Cardiac muscle cell (in vitro differentiated cells and primary cell): ENCODE data around the gene CBLB. TPM values are rescaled to one million over a fixed set of nuclear protein-coding genes. Genes with fewer than 3 reads are reported as not detected.

Experiments used
- DNase-seq, 2 donors: peaks; one replicate each; pipeline versions ENCODE4 v3.0.0 to v3.0.0-alpha.2; 2010 to 2017; ENCODE audit warnings: low read depth in 1 of 2, low spot score in 1 of 2
- H3K27ac ChIP-seq: fragments of 200-600 bp; sonication (generic); 2 replicates; pipeline ENCODE4 v1.5.1; 2016
- H3K27me3 ChIP-seq: fragments of 200-600 bp; sonication (generic); 2 replicates; pipeline ENCODE4 v1.6.0; 2016; ENCODE audit warnings: control low read depth
- H3K36me3 ChIP-seq: fragments of 200-600 bp; sonication (generic); 2 replicates; pipeline ENCODE4 v1.5.1; 2016; ENCODE audit warnings: control low read depth
- H3K4me1 ChIP-seq: fragments of 200-600 bp; sonication (generic); 2 replicates; pipeline ENCODE4 v1.8.1; 2017; ENCODE audit warnings: low read depth, mild to moderate bottlenecking, mixed run types
- H3K4me3 ChIP-seq: fragments of 200-600 bp; sonication (generic); 2 replicates; pipeline ENCODE4 v1.5.1; 2016; ENCODE audit warnings: mild to moderate bottlenecking
- H3K9me3 ChIP-seq: fragments of 200-600 bp; sonication (generic); 2 replicates; pipeline ENCODE4 v1.5.1; 2017; ENCODE audit warnings: low read depth, mild to moderate bottlenecking, control low read depth
- polyA plus RNA-seq: library from polyadenylated mRNA; unstranded; fragments of >200 nt; fragmentation: Nextera tagmentation; extraction: Ambion mirVana; gene quantifications from 2 replicates; pipeline ENCODE4 v1.2.1, GENCODE V29; 2016
- total RNA-seq: library from RNA; depleted of rRNA; stranded (reverse); fragments of >200 nt; gene quantifications from 2 replicates; pipeline ENCODE4 v1.2.3, GENCODE V29; 2016
- TF ChIP-seq, protein P1 (sequence below): IDR thresholded peaks from 2 replicates; pipeline ENCODE4 v1.5.1; 2012; ENCODE audit warnings: low read depth, mild to moderate bottlenecking, low read length

Gene CBLB
- total RNA-seq: 48.2 and 53.1 TPM in 2 replicates
- polyA plus RNA-seq: 30.3 and 34.9 TPM in 2 replicates

DNA sequence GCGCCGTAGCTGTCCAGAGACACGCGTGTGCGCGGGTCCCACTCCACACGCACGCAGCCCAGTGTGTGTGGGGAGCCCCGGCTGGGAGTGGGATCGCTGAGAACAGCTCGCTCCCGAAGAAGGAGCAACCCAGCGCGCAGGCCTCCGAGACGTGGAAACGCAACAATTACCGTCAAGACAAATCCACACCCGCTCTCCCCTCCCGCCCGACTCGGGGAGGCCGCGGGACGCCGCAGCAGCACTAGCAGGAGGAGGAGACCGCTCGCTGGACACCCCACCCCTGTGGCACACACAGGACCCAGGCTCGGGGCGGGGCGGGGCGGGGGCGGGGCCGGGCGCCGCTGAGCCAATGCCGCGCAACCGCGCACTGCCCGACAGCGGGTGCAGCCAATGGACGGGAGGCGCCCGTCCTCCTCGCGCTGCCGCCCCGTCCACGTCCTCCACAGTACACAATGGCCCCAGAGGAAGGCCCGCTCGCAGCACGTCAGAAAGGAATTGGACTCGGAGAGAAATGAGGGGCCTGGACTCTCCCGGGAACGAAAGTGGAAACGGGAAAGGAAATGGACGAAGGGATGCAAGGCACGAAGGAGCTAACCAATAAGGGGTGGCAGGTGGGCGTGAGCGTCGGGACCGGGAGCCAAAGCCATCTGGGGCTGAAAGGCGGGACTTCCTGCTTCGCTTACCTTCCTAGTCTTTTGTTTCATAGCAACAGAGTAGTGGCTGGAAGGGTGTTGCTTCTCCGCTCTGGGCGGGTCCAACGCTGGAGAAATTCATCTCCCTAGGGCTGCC lies at the start of gene CBLB:
Gene CBLB (minus strand): TSS at position 271 of the 789 bp plus-strand sequence. CDS start 1,435 bp downstream, outside the sequence.
- H3K27me3 ChIP-seq: no peaks in the 10 kb centered on the region
- peaks cover 39% of the 10 kb centered on the region for H3K4me1 ChIP-seq
- peak within 1 kb of the TSS; percentile 85 for H3K27ac ChIP-seq
- DNase-seq: peak; percentile 95 to 98
- peak within 1 kb of the TSS; percentile 91 for H3K4me3 ChIP-seq
- H3K9me3 ChIP-seq: no peaks in the 10 kb centered on the region
- H3K36me3 ChIP-seq: peaks cover 4% of the 10 kb centered on the region
- TF ChIP-seq, protein P1, sequence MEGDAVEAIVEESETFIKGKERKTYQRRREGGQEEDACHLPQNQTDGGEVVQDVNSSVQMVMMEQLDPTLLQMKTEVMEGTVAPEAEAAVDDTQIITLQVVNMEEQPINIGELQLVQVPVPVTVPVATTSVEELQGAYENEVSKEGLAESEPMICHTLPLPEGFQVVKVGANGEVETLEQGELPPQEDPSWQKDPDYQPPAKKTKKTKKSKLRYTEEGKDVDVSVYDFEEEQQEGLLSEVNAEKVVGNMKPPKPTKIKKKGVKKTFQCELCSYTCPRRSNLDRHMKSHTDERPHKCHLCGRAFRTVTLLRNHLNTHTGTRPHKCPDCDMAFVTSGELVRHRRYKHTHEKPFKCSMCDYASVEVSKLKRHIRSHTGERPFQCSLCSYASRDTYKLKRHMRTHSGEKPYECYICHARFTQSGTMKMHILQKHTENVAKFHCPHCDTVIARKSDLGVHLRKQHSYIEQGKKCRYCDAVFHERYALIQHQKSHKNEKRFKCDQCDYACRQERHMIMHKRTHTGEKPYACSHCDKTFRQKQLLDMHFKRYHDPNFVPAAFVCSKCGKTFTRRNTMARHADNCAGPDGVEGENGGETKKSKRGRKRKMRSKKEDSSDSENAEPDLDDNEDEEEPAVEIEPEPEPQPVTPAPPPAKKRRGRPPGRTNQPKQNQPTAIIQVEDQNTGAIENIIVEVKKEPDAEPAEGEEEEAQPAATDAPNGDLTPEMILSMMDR: no peak

DNA sequence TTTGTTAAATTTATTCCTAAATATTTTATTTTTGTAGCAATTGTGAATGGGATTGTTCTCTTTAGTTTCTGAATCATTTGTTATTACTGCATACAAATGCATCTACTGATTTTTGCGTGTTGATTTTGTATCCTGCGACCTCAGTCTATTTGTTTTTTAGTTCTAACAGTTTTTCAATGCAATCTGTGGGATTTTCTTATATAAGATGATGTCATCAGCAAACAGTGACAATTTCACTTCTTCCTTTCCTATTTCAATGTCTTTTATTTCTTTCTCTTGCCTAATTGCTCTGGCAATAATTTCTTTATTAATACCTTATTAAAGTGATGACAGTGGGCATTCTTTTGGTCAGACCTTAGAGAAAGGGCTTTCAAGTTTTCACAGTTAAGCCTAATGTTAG lies 48.0 kb upstream of the CBLB start:
- TF ChIP-seq, protein P1: no peak
- Histone ChIP-seq H3K9me3 (no peaks in the 10 kb centered on the region), H3K27ac (no peak overlapping the region), H3K4me1 (no peaks in the 10 kb centered on the region), H3K36me3 (no peaks in the 10 kb centered on the region), H3K4me3 (no peak overlapping the region), H3K27me3 (no peaks in the 10 kb centered on the region)
- no peak for DNase-seq

DNA sequence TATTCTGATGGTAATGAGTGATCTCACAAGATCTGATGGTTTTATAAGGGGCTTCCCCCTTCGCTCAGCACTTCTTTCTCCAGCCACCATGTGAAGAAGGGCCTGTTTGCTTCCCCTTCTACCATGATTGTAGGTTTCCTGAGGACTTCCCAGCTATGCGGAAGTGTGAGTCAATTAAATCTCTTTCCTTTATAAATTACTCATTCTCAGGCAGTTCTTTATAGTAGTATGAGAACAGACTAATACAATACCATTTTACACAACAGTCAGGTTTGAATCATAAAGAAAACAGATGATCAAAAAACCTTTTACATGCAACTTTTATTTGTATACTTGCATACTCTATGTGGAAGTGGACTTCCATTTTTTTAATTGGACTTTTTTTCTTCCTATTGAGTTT lies 46.7 kb upstream of the CBLB start:
- no peak overlapping the region for H3K4me3 ChIP-seq

DNA sequence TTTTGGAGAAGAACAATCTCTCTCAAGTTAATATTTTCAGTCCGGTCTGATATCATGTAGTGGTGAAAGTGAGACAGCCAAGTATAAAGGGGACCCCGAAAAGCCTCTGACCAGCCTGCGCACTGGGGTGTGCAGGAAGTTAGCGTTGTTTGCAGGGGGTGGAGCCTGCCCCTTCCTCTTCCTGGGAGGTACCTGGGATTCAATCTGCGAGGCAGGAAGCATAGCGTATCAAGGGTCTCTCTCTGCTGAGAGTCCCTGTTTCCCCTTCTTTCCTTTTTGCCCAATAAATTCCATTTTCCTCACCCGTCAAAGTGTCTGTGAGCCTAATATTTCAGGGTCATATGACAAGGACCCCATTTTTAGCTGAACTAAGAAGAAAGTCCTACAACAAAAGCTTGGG lies 44.8 kb upstream of the CBLB start:
- Histone ChIP-seq H3K4me3 (no peak overlapping the region), H3K27me3 (no peaks in the 10 kb centered on the region), H3K36me3 (no peaks in the 10 kb centered on the region), H3K27ac (no peak overlapping the region), H3K9me3 (no peaks in the 10 kb centered on the region), H3K4me1 (no peaks in the 10 kb centered on the region)
- TF ChIP-seq, protein P1: no peak
- DNase-seq: no peak

More for the DNA sequence above, 46.7 kb upstream of the CBLB start:
- Histone ChIP-seq H3K4me1 (no peaks in the 10 kb centered on the region), H3K9me3 (no peaks in the 10 kb centered on the region), H3K27me3 (no peaks in the 10 kb centered on the region), H3K27ac (no peak overlapping the region), H3K36me3 (no peaks in the 10 kb centered on the region)
- no peak for DNase-seq
- TF ChIP-seq, protein P1: no peak

DNA sequence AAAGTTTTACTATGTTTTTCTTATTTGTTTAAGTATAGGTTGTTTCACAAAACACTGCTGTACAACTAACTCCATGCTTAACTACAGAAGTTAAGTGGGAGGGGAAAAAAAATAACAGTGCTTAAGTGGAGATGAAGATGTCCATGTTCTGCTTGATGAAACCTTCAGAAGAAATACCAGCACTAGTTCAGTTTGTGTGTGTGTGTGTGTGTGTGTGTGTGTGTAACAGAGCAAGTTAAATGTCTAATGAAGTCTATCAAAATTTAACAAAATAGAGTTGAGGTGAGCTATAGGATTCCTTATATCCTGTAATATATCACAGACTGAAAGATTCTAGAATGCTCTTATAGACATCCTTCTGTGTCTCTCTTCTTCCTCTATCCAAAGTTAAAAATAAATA lies 44.1 kb upstream of the CBLB start:
- Histone ChIP-seq H3K9me3 (no peaks in the 10 kb centered on the region), H3K27ac (no peak overlapping the region), H3K36me3 (no peaks in the 10 kb centered on the region), H3K27me3 (no peaks in the 10 kb centered on the region), H3K4me3 (no peak overlapping the region), H3K4me1 (peaks cover under 1% of the 10 kb centered on the region)
- DNase-seq: no peak
- TF ChIP-seq, protein P1: no peak
